CD14-positive monocyte (primary cell): ENCODE measurements around the gene RPTOR. TPM values are rescaled to one million over a fixed set of nuclear protein-coding genes. Genes with fewer than 3 reads are reported as not detected.

Source experiments
- DNase-seq, 3 donors: peaks; one replicate each; pipeline ENCODE4 v3.0.0-alpha.2; 2011 to 2022
- H2AFZ ChIP-seq: 2 replicates; pipeline ENCODE4 v1.6.0; 2012; ENCODE audit warnings: mild to moderate bottlenecking, low read depth, low read length, inconsistent platforms; ENCODE audit not compliant: insufficient read depth, poor library complexity, severe bottlenecking
- H3K27ac ChIP-seq, 2 donors: 1 replicate in 1 of 2; 2 replicates in 1 of 2; pipeline ENCODE4 v1.5.1; 2012 to 2013; ENCODE audit warnings: low read length in 2 of 2, control low read depth in 1 of 2, inconsistent platforms in 1 of 2, low read depth in 1 of 2, mild to moderate bottlenecking in 1 of 2
- H3K27me3 ChIP-seq, 2 donors: one replicate each; pipeline versions ENCODE4 v1.6.0 to v1.6.1; 2011 to 2013; ENCODE audit warnings: low read length in 2 of 2; ENCODE audit not compliant: control insufficient read depth in 2 of 2, insufficient read depth in 2 of 2
- H3K36me3 ChIP-seq, 2 donors: replicated peaks in 1 of 2; 1 replicate in 1 of 2; 2 replicates in 1 of 2; pipeline versions ENCODE4 v1.5.1 to v1.6.1; 2012 to 2013; ENCODE audit warnings: low read length in 2 of 2, control low read depth in 1 of 2, inconsistent platforms in 1 of 2, mild to moderate bottlenecking in 1 of 2; ENCODE audit not compliant: insufficient read depth in 2 of 2, control insufficient read depth in 1 of 2
- H3K4me1 ChIP-seq, 2 donors: 1 replicate in 1 of 2; 2 replicates in 1 of 2; pipeline versions ENCODE4 v1.5.1 to v1.6.1; 2012 to 2013; ENCODE audit warnings: low read length in 2 of 2, control low read depth in 1 of 2, inconsistent platforms in 1 of 2, mild to moderate bottlenecking in 1 of 2, moderate library complexity in 1 of 2; ENCODE audit not compliant: insufficient read depth in 2 of 2, control insufficient read depth in 1 of 2
- H3K4me2 ChIP-seq: replicated peaks from 2 replicates; pipeline ENCODE3; 2012; ENCODE audit warnings: low read length, moderate library complexity, mild to moderate bottlenecking; ENCODE audit not compliant: poor library complexity, severe bottlenecking; ENCODE audit errors: extremely low read depth
- H3K4me3 ChIP-seq, 3 experiments: fragments of 200-600 bp in 1 of 3; sonication (generic) in 1 of 3; replicated peaks in 1 of 3; 1 replicate in 2 of 3; 2 replicates in 1 of 3; pipeline ENCODE4 v1.5.1; 2011 to 2013; ENCODE audit warnings: low read length in 3 of 3, mild to moderate bottlenecking in 3 of 3, control low read depth in 2 of 3, low read depth in 2 of 3, inconsistent platforms in 1 of 3, moderate library complexity in 1 of 3
- H3K79me2 ChIP-seq: 2 replicates; pipeline ENCODE4 v1.6.0; 2012; ENCODE audit warnings: mild to moderate bottlenecking, control low read depth, inconsistent platforms, low read length, moderate library complexity; ENCODE audit not compliant: insufficient read depth
- H3K9ac ChIP-seq: 2 replicates; pipeline ENCODE4 v1.6.0; 2017; ENCODE audit warnings: low read length, mild to moderate bottlenecking; ENCODE audit not compliant: insufficient read depth, poor library complexity, severe bottlenecking
- H3K9me3 ChIP-seq, 2 donors: replicated peaks in 1 of 2; 1 replicate in 1 of 2; 2 replicates in 1 of 2; pipeline versions ENCODE4 v1.5.1 to v1.6.1; 2012 to 2013; ENCODE audit warnings: low read length in 2 of 2, control low read depth in 1 of 2; ENCODE audit not compliant: control insufficient read depth in 1 of 2, insufficient read depth in 1 of 2
- H4K20me1 ChIP-seq: 2 replicates; pipeline ENCODE4 v1.6.0; 2012; ENCODE audit warnings: mild to moderate bottlenecking, low read length, control low read depth, moderate library complexity; ENCODE audit not compliant: insufficient read depth
- H3K27ac Mint-ChIP-seq, 7 donors: one replicate each; pipeline ENCODE4 v1.8.0; 2020; ENCODE audit warnings: mild to moderate bottlenecking in 7 of 7, mixed read lengths in 7 of 7, moderate library complexity in 6 of 7, inconsistent platforms in 2 of 7
- H3K27me3 Mint-ChIP-seq, 3 donors: one replicate each; pipeline ENCODE4 v1.8.0; 2021 to 2022; ENCODE audit warnings: low read depth in 3 of 3, mild to moderate bottlenecking in 3 of 3, mixed read lengths in 3 of 3, moderate library complexity in 3 of 3, inconsistent platforms in 1 of 3
- H3K36me3 Mint-ChIP-seq, 2 donors: one replicate each; pipeline ENCODE4 v1.8.0; 2020; ENCODE audit warnings: mixed read lengths in 2 of 2, inconsistent platforms in 1 of 2, mild to moderate bottlenecking in 1 of 2
- H3K4me1 Mint-ChIP-seq: one replicate; pipeline ENCODE4 v1.8.0; 2020; ENCODE audit warnings: mild to moderate bottlenecking, mixed read lengths
- H3K4me3 Mint-ChIP-seq, 2 donors: one replicate each; pipeline ENCODE4 v1.8.0; 2020; ENCODE audit warnings: mild to moderate bottlenecking in 2 of 2, mixed read lengths in 2 of 2, moderate library complexity in 1 of 2
- H3K9me3 Mint-ChIP-seq, 7 donors: one replicate each; pipeline ENCODE4 v1.8.0; 2020 to 2022; ENCODE audit warnings: mixed read lengths in 7 of 7, mild to moderate bottlenecking in 6 of 7, moderate library complexity in 6 of 7, inconsistent platforms in 2 of 7
- CTCF ChIP-seq: fragments of 200-600 bp; IDR thresholded peaks from one replicate; pipeline ENCODE4 v1.8.0; 2022; ENCODE audit warnings: antibody characterized with exemption, mild to moderate bottlenecking
- WGBS: methylation state at CpG from one replicate; pipeline ENCODE4 v1.1.5; 2013; ENCODE audit warnings: missing lambda C conversion rate; ENCODE audit not compliant: insufficient coverage; 5-methylcytosine and 5-hydroxymethylcytosine counted together
- intact Hi-C, 2 donors: fragments of 100-400 bp; cut with micrococcal nuclease; formaldehyde crosslinking; loops; one replicate each; pipeline versions ENCODE4 v1.15.0 to v1.15.1; 2023
- polyA plus RNA-seq, 3 donors: library from polyadenylated mRNA; depleted of rRNA in 1 of 3; unstranded in 2 of 3; stranded (reverse) in 1 of 3; fragments of 300-500 nt in 2 of 3; fragments of >200 nt in 1 of 3; fragmentation: Illumina TruSeq in 2 of 3; gene quantifications; 1 replicate in 2 of 3; 2 replicates in 1 of 3; pipeline ENCODE4 v1.2.3, GENCODE V29; 2012 to 2021

The RPTOR gene
- polyA plus RNA-seq, 3 donors = 1.1 to 8.7 (median 2.6) TPM

GRCh38 chr17:80913928-80914821 is 369.5 kb downstream of the RPTOR start:
- H3K27me3 Mint-ChIP-seq = peaks cover 0 to 1% (median 0%) of the 10 kb centered on the region in 3 donors
- H3K79me2 ChIP-seq = no peaks in the 10 kb centered on the region
- peaks cover 20 to 69% of the 10 kb centered on the region in 2 donors for H3K36me3 ChIP-seq
- 78% methylated on average over 20 of the region's 21 CpGs for WGBS
- H3K9ac ChIP-seq = no peak overlapping the region
- H3K4me3 Mint-ChIP-seq = no peak overlapping the region
- H3K27me3 ChIP-seq = no peaks in the 10 kb centered on the region
- H3K4me2 ChIP-seq = no peak overlapping the region
- no peak overlapping the region for H3K27ac ChIP-seq
- intact Hi-C loops = no loop called here
- no peaks in the 10 kb centered on the region for H3K4me1 ChIP-seq
- no peak for TF ChIP-seq CTCF
- peaks cover 43 to 64% of the 10 kb centered on the region in 2 donors for H3K36me3 Mint-ChIP-seq
- H3K4me1 Mint-ChIP-seq = no peaks in the 10 kb centered on the region
- peaks cover 3 to 23% (median 14%) of the 10 kb centered on the region in 7 donors for H3K9me3 Mint-ChIP-seq
- no peak overlapping the region for H3K4me3 ChIP-seq
- no peak overlapping the region for H3K27ac Mint-ChIP-seq
- DNase-seq = no peak
- H3K9me3 ChIP-seq = peaks cover 0 to 18% of the 10 kb centered on the region in 2 donors
- H4K20me1 ChIP-seq = no peaks in the 10 kb centered on the region
- H2AFZ ChIP-seq = no peak overlapping the region

GRCh38 chr17:80916246-80916645 is 371.6 kb downstream of the RPTOR start:
- no peaks in the 10 kb centered on the region for H3K4me1 Mint-ChIP-seq
- WGBS = 93% methylated on average over 3 of the region's 8 CpGs
- no peak overlapping the region for H3K4me3 ChIP-seq
- H3K9me3 ChIP-seq = peaks cover 0 to 18% of the 10 kb centered on the region in 2 donors
- no peaks in the 10 kb centered on the region for H3K79me2 ChIP-seq
- no peak overlapping the region for H3K27ac Mint-ChIP-seq
- H3K9me3 Mint-ChIP-seq = peaks cover 3 to 23% (median 13%) of the 10 kb centered on the region in 7 donors
- TF ChIP-seq CTCF = no peak
- intact Hi-C loops = no loop called here
- peaks cover 0 to 1% (median 0%) of the 10 kb centered on the region in 3 donors for H3K27me3 Mint-ChIP-seq
- H3K4me1 ChIP-seq = no peaks in the 10 kb centered on the region
- no peak overlapping the region for H2AFZ ChIP-seq
- H3K27me3 ChIP-seq = no peaks in the 10 kb centered on the region
- peaks cover 29 to 50% of the 10 kb centered on the region in 2 donors for H3K36me3 Mint-ChIP-seq
- H3K9ac ChIP-seq = no peak overlapping the region
- no peaks in the 10 kb centered on the region for H4K20me1 ChIP-seq
- no peak overlapping the region for H3K27ac ChIP-seq
- H3K4me3 Mint-ChIP-seq = no peak overlapping the region
- peaks cover 14 to 66% of the 10 kb centered on the region in 2 donors for H3K36me3 ChIP-seq
- no peak overlapping the region for H3K4me2 ChIP-seq
- no peak for DNase-seq
